HG02885 (cell line): ENCODE data around the gene PLPP6.
"Not testable (repeated sequence)": the region's sequence is repeated elsewhere in the genome, so short reads cannot be mapped to it uniquely, and the experiment has no call there.

Experiments
- ATAC-seq: cut with Tn5 transposase; IDR thresholded peaks from one replicate; pipeline ENCODE4 v1.9.1; 2021; ENCODE audit warnings: mild to moderate bottlenecking; ENCODE audit not compliant: unreplicated experiment, poor library complexity

Gene PLPP6

DNA sequence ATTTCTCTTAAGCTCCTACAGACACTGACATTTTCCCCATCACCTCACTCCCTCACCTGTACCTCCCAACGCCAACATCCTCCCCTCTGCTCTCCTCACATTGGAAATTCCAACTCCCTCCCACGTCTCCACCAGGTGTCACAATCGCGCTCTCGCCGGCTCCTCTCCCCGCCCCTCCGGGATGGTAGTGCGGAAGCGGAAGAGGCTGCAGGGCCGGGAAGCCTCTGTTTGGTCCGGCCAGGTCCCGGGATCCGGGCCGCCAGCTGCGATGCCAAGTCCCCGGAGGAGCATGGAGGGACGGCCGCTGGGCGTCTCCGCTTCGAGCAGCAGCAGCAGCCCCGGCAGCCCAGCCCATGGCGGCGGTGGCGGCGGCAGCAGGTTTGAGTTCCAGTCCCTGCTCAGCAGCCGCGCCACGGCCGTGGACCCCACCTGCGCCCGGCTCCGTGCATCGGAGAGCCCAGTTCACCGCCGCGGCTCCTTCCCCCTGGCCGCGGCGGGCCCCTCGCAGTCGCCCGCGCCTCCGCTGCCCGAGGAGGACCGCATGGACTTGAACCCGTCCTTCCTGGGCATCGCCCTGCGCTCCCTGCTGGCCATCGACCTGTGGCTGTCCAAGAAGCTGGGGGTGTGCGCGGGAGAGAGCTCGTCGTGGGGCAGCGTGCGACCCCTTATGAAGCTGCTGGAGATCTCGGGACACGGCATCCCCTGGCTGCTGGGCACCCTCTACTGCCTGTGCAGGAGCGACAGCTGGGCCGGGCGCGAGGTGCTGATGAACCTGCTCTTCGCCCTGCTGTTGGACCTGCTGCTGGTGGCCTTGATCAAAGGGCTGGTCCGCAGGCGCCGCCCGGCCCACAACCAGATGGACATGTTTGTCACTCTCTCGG, at the start of gene PLPP6:
PLPP6 (plus strand) TSS at position 187 of the 881 bp plus-strand sequence; CDS start at position 269, 82 bp downstream.
- ATAC-seq: peak; percentile 87

DNA sequence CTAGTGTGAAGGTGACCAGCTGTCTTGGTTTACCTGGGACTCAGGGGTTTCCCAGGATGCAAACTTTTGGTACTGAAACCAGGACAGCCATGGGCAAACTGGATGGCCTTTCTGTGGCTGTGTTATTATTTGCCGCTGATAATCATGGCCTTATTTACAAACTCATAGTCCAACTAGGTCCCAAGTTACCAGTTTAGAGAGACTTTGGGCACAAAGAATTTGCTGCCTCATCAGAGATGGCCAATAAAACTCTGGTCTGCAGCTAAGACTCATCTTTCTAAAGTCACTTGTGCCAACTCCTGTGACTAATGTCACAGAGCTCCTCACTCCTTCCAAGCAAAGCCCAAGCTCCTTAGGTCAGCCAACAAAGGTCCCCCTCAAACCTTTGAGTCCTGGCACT, 47.5 kb upstream of the PLPP6 start:
- ATAC-seq: no peak

DNA sequence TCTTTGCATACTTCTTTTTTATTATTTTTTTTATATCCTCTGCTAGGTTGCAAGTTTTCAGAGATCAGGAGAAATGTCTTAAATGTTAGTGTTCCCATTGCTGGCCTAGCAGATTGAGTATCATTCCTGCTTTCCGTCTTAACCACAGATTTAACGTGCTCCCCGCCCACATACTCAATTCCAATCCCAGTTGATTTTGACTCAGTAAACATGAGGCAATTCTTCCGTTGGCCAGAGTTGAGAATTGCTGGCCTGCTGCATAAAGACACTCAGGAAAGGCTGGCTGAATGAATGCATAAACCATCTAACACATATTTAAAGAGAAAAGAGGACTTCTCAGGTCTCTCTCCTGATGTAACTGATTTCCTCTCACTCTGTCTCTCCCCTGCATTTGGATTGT, 46.8 kb upstream of the PLPP6 start:
- no peak for ATAC-seq

DNA sequence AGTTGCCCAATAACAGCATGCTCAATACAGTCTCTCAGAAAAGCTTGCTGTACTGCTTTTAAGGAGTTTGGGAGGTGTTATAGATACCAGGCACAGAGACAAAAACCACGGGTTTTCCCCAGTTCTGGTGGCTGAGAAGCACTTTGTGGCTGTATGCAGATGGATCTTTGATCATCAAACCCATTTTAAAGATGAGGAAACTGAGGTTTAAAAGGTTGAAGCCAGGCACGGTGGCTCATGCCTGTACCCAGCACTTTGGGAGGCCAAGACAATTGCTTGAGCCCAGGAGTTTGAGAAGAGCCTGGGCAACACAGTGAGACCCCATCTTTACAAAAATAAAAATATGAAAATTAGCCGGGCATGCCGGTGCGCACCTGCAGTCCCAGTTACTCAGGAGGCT, 46.3 kb upstream of the PLPP6 start:
- no peak for ATAC-seq

DNA sequence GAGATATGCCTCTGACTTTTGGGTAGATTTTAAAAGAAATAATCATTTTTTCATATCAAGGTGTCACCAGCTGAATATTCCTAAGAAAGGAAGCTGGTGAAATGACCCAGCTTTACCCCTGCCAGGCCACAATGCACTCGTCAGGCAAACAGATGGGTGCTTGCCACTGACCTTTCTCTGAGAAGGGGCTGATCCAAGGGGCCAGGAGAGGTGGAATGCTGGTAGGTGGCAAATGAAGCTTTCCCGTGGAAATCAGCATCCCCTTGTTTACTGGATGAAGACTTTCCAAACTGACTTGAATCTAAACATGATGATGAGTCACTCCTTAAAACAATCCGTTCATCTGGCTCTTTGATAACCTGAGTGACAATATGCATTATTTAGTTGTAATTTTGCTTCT, 44.3 kb upstream of the PLPP6 start:
- ATAC-seq: no peak

DNA sequence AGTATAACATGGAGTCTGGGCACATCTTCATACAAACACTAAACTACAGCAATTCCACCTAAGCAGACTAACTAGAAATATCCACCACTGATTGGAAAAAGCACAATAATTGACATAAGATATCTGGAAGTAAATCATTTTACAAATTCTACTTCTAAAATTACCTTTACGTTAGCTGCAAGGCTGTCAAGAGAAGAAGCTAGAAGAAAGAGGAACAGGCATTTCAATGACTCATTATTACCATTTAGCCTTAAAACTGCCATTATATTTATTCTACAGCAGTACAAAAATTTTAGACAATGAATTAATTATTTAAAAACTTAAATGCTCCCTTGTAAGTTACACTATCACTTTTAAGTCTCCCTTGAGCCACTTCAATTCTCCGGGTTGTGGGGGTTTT, 43.4 kb upstream of the PLPP6 start:
- ATAC-seq: no peak

DNA sequence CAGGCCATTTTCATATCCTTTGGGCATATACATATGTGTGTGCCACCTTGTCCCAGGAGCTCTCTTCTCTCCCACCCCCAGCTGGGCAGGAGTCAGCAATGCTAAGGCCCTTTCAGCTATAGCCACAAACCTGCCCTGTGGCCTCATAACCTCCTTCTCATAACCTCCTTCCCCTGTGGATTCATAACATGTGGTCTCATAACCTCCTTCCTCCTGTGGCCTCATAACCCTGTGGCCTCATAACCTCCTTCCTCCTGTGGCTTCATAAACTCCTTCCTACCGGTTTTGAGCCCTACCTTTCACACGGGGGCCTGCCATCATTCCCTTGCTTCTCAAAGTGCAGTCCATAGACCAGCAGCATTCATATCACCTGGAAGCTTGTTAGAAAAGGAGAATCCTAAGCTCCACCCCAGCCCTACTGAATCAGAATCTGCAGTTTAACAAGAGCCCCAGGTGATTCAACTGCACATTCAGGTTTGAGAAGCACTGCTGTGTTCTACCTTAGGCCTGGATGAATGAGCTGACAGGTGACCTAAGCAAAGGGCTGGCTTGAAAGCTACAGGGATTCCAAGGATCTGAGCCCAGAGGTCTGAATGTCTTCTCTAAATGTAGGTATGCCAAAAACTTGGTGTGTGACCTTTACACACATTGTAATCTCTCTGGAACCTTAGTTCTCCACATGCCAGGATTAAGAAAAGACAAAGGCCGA, 41.9 kb upstream of the PLPP6 start:
- ATAC-seq: no peak

DNA sequence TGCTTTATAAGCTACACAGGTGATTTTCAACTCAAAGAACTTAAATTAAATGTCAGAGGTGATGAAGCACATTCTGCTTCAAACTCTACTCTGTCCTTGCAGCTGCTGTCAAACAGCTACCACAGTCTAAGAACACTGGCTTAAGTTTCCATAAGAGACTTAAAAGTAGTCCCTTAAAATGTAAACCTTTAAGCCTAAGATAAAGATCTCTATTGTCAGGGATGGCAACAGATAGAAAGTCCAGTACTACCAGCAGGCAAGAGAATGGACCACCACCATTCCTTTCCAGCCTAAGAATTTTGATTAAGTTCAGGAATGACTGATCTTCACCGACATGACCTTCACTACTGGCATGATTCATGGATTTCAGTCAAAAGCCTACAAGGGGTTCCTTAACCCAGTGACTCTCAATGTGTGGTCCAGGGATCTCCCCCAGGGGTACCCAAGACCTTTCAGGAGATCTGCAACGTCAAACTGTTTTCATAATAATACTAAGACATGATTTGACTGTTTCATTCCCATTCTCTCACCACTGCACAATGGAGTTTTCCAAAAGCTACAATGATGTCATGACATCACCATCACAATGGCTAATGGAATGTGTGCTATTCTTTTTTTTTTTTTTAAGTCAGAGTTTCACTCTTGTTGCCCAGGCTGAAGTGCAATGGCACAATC, 41.1 kb upstream of the PLPP6 start:
- no peak for ATAC-seq

DNA sequence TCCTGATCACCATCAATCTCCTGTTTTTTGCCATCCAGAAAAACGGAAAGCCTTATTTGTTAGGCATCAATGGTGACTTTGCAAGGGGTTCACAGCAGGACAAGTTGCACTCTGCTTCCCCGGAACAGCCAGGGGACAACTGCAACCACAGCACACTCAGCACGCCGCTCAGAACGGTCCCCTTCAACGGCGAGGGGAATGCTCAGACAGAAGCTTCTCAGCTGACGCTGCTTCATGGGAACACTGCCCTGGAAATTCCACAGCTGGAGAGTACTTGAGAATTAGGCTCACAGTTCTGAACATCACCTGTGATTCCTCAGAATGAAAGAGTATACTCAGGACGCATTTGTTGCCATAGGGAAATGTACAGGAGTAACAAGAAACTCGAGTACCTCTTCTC, 40.1 kb upstream of the PLPP6 start:
- no peak for ATAC-seq

DNA sequence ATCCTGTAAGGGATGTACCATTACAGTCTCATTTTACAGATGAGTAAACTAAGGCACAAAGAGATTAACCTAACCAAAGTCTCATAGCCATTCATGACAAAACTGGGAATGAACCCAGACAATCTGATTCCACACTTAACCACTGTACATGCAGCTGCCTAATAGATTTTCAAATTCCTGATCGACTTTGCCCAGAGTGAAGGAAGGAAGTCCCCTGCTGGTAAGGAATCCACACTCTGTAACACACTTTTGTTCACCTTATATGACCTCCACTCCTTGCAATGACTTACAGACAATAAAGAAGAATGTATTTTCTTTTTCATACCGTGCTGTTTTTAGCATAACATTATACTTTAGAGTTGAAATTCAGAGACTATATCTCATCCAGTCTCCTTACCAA, 31.3 kb upstream of the PLPP6 start:
- no peak for ATAC-seq

DNA sequence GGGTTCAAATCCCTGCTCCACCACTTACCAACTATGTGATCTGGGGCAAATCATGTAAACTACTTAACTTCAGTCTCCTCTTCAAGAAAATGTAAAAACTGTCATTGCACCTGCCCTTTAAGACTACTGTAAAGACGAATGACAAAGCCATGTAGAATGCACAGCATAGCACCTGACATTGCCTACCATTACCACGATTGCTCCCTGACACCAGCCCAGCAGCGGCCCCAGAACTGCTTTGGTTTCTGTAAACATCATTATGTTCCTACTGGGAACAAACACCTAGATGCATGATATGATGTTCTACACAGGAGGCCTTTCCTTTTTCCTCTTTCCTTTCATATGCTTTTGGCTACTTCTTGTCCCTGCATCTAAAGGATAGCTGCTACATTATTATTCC, 23.1 kb upstream of the PLPP6 start:
- no peak for ATAC-seq

DNA sequence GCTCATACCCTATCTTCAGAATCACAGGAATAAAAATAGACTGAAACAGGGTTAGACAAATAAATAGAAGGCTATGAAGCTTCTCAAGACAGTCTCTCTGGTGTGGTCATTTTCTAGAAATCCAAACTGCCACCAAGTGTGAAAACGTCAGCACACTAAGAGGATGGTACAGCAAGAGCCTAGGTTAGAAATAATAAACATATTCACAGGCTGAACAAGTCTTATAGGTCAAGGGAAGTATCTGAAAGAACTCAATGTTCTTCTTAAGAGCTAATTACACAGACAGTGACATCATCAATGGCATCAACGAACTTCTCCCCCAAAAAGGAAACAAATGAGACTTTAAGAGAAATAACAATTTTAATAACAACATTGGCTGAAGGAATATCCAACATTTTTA, 22.7 kb upstream of the PLPP6 start:
- ATAC-seq: no peak

DNA sequence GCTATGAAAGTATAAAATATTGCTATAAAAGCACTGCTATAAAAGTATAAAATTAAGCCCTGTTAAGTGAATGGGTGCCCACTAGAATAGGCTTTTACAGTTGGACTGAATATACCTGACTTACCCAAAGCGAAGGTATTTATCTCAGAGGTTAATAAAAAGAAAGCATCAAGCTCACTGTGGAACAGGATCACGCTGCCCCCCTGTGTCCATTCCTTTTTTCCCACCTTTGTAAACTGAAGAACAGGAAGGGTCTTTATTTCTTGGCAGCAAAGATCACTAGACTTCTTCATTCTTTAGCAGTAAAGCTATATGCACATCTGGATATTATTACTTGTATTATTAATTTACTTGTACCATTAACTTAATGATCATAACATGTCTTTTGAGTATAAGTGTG, 22.1 kb upstream of the PLPP6 start:
- ATAC-seq: no peak

DNA sequence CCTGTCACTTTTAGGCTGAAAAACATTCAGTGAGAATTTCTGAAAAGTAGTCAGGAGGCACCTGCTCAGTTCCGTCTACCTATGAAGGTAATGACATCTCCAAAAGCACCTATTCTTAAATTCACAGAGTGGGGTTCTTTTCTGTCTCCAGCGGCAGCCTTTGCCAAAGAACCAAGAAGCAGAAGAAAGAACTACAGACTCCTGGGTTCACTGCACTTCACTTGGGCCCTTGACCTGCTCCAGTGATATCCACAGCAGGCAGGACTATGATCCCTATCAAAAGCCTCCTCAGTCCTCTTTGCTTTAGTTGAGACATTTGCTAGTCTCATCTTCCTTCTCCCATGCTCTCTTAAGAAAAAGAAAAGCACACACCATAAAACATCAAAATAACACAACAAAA, 19.7 kb upstream of the PLPP6 start:
- ATAC-seq: no peak

DNA sequence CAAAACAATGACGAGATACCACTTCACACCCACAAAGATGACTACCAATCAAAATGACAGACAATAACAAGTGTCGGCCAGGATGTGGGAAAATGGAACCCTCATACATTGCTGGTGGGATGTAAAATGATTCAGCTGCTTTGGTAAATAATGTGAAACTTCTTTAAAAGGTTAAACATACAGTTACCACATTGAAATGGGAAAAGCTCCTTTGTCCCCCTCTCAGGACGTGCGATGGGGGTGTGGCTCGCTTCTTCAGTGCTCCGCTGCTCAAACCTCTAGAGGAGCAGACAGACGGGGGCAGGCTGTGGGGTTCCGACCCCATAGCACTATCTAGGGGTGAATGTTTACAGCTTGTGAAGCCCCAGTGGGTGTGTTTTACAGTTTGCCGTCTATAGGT, 8.0 kb upstream of the PLPP6 start:
- no peak for ATAC-seq

DNA sequence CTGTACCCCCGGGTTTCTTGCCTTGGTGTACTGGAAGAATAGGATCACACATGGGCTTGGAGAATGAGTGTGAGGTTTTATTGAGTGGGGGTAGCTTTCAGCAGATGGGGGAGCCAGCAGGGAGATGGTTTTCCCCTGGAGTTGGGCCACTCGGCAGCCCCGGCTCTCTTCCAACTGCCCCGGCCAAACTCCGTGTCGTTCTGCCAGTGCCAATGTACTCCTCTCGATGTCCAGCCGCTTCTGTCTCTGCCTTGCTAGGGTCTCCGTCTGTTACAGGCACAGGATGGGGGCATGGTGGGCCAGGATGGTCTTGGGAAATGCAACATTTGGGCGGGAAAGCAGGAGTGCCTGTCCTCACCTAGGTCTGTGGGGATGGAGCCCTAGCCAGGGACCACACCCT, 7.6 kb upstream of the PLPP6 start:
- no peak for ATAC-seq

DNA sequence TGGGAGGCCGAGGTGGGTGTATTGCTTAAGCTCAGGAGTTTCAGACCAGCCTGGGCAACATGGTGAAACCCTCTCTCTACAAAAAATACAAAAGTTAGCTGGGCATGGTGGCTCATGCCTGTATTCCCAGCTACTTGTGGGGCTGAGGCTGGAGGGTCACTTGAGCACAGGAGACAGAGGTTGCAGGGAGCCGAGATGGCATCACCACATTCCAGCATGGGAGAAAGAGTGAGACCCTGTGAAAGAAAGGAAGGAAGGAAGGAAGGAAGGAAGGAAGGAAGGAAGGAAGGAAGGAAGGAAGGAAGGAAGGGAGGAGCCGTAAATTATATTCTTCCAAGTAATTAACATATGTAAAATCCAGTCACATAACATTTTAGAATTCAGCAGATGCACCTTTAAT, 5.9 kb upstream of the PLPP6 start:
- not testable (repeated sequence) for ATAC-seq

DNA sequence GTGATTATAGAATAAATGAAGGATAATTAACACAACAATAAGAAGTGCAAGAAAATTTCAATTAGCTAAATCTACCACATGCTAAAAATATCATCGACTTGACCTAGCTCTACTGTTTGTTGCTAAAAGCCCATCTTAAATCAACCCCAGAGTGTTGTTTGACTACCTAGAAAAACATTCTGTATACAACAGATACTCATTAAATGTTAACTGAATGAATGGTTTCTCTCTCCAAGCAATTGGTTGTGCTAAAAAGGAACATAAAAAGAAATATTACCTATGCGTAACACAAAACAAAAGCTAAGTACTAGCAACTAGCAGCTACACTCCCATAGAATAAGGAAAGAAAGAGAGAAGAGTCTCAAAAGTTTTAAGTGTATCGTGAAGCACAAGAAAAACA, 5.5 kb upstream of the PLPP6 start:
- ATAC-seq: no peak

DNA sequence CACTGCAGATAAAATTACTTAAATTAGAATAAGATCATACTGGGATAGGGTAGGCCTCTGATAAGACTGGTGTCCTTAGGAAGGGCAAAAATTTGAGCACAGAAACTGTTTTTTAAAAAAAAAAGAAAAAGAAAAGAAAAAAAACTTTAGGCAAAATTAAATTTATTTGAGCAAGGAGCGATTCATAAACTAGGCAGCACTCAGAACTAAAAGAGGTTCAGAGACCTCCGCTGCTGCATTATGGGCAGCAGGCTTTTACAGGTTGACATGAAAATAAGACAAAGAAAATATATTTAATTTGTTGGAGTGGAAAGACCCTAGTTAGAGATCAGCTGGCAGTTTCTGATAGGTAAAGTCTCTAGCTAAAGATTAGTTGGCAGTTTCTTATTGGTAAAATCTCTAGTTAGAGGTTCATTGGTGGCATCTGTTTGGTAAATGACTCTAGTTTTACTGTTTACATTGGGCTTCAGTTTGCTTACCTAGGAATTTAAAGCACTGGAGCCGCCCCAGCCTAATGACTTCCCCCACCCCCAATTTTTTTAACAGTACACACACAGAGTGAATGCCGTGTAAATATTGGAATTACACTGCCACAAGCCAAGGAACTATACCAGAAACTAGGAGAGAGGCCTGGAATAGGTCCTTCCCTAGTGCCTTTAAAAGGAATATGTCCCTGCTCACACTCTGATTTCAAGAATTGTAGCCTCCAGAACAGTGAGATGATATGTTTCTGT, 4.5 kb upstream of the PLPP6 start:
- ATAC-seq: no peak

DNA sequence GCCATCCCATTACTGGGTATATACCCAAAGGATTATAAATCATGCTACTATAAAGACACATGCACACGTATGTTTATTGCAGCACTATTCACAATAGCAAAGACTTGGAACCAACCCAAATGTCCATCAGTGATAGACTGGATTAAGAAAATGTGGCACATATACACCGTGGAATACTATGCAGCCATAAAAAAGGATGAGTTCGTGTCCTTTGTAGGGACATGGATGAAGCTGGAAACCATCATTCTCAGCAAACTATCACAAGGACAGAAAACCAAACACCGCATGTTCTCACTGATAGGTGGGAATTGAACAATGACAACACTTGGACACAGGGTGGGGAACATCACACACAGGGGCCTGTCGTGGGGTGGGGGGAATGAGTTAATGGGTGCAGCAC, 1.4 kb upstream of the PLPP6 start:
- not testable (repeated sequence) for ATAC-seq

DNA sequence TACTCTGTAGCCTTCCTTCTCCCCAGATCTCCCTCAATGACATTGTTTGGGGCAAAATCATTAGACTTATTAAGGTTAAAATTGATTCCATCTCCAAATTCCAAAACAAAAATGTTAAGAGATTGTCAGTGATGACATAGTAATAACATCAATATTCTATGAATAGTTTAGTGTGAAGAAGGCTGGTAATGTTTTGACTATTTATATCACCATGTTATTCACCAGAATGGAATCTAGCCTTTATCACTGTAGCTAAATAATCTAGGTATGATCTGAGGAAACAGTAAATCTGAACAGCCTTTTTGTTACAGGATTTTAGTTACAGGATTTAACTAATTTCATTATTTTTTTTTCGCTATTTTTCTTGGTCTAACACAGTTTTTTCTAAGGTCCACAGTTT, 929 bp upstream of the PLPP6 start:
- ATAC-seq: no peak
